GM12872 (cell line): ENCODE results near the gene VRK2.

Experiments used
- CTCF ChIP-seq: IDR thresholded peaks from 3 replicates; pipeline ENCODE4 v1.5.1; 2011; ENCODE audit warnings: low read depth, mild to moderate bottlenecking, low read length, moderate library complexity; ENCODE audit not compliant: insufficient read depth

The VRK2 gene

GRCh38 chr2:58195662-58196061 is 149.1 kb downstream of the VRK2 start:
- no peak for TF ChIP-seq CTCF

- no peak for TF ChIP-seq CTCF
Measured at GRCh38 chr2:58197894-58198293, 151.3 kb downstream of the VRK2 start.

GRCh38 chr2:58202404-58202803 is 155.8 kb downstream of the VRK2 start:
- TF ChIP-seq CTCF = no peak

GRCh38 chr2:58203018-58203417 is 156.4 kb downstream of the VRK2 start:
- TF ChIP-seq CTCF = no peak

- TF ChIP-seq CTCF = no peak
Measured at GRCh38 chr2:58204195-58204959, 157.8 kb downstream of the VRK2 start.

- no peak for TF ChIP-seq CTCF
Measured at GRCh38 chr2:58206785-58207184, 160.2 kb downstream of the VRK2 start.

GRCh38 chr2:58207189-58207588 is 160.6 kb downstream of the VRK2 start:
- no peak for TF ChIP-seq CTCF
